HG03571 (cell line): ENCODE measurements around the gene TEX101.
"Not testable (repeated sequence)": the region's sequence is repeated elsewhere in the genome, so short reads cannot be mapped to it uniquely, and the experiment has no call there.

Experiments used
- ATAC-seq: cut with Tn5 transposase; IDR thresholded peaks from one replicate; pipeline ENCODE4 v1.9.1; 2021; ENCODE audit not compliant: unreplicated experiment

The TEX101 gene, protein sequence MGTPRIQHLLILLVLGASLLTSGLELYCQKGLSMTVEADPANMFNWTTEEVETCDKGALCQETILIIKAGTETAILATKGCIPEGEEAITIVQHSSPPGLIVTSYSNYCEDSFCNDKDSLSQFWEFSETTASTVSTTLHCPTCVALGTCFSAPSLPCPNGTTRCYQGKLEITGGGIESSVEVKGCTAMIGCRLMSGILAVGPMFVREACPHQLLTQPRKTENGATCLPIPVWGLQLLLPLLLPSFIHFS

DNA sequence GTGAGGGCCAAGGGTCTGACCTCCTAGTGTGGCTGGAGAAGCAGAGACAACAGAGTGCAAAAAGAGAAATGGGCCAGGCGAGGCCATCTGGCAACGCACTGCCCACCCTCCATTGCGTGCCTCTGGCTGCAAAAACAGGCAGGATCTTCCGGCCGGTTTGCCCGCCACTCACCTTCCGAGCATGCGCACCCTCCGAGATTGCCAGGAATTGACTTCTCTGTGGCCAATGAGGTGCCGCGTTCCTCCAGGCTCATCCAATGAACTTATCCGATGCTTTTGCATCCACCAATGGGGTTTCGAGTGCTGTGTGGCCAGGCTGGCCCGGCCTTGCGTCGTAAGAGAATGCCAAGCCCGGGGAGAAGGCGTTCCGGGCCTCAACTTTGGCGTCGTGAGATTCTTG lies at the start of gene TEX101:
Gene TEX101 (plus strand): TSS at position 337 of the 400 bp plus-strand sequence. CDS start 1,030 bp downstream, outside the sequence.
- no peak for ATAC-seq

DNA sequence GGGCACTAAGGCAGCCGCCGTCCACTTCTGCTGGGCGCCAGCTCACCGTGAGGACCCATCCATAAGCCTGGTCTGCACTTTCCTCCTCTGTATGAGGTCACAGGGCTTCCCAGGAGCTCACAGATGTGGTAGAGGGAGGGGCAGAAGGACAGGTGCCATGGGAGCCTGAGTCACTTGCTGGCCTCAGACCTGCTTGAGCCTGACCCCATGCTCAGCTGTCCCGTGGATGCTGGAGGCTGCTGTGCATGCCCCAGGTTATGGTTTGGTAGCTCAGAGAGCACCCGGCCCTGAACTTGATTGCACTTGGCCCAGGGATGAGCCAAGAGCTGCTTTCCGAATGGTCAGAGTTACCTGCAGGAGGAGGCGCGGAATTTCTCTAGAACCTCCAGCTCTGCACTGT lies 49.0 kb upstream of the TEX101 start:
- ATAC-seq, result not testable (repeated sequence)

DNA sequence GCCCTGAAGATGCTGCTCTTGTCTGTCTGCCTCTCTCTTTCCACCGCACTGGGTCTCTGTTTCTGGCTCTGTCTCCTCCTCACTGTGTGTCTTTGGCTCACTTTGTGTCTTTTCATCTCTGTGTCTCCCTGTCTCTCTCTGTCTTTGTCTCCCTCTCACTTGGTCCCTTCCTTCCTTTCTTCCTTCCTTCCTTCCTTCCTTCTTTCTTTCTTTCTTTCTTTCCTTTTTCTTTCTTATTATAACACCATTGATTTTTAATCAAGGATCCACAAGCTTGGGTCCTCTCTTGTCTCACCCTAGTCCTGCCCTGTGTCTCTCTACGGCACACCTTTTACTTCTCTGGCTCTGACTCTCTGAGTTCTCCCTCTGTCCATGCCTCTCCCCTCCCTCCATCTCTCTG lies 46.9 kb upstream of the TEX101 start:
- no peak for ATAC-seq

DNA sequence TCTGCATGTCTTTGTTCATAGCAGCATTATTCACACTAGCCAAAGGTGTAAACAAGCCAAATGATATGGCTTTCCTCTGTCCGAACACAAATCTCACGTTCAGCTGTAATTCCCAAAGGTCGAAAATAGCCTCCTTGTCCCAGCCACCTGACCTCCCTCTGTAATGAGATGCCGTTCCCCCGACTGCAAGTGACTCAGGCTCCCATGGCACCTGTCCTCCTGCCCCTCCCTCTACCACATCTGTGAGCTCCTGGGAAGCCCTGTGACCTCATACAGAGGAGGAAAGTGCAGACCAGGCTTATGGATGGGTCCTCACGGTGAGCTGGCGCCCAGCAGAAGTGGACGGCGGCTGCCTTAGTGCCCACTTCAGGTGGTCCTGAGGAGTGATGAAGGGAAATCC lies 45.8 kb upstream of the TEX101 start:
- ATAC-seq, result not testable (repeated sequence)

DNA sequence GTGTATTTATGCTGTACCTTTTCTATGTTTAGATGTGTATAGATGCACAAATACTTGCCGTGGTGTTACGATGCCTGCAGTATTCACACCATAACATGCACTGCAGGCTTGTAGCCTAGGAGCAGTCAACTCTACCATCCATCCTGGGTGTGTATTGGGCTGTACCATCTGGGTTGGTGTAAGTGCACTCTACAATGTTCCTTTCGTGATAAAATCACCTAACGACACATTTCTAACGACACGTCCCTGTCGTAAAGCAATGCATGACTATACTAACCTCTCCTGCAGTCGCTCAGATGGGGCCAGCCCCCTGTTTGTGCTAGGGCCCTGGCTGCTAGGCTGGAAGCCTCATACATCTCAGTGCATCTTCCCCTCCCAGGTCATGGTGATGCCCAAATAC lies 42.8 kb upstream of the TEX101 start:
- no peak for ATAC-seq

DNA sequence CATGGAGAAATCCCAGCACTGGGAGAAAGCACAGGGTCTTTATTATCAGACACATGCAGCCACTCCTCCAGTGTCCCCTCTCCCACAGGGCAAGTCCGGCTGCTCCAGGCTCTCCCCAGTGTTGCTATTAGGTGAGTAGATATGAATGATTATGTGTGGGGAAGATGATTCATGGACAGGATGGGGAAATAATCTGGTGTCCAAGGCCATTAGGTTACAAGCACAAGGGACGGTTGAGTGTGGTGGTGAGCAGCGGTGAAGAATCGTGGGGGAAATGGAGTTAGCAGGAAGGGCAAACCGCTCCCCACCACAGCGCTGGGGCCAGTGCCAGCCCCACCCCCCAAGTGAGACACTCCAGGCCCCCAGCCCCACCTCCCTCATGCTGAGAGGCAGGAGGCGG lies 42.2 kb upstream of the TEX101 start:
- ATAC-seq, result no peak

DNA sequence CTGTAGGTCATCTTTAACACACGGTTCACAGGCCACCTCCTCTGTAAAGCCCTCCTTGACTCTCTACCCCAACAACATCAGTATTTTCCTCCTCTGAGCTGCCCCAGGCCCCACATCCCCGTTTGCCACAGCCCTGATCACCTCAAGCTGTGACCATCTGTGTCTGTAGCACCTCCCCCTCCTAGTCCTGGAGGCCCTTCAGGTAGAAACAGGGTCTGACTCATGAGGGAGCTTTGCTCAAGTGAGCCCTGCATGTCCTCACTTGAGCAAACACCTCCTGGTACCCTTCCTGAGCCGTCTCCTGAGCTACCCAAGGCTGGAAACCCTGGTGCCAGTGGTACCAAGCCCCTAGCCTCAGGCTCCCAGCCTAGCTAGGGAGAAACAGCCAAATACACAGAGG lies 37.1 kb upstream of the TEX101 start:
- ATAC-seq, result not testable (repeated sequence)

DNA sequence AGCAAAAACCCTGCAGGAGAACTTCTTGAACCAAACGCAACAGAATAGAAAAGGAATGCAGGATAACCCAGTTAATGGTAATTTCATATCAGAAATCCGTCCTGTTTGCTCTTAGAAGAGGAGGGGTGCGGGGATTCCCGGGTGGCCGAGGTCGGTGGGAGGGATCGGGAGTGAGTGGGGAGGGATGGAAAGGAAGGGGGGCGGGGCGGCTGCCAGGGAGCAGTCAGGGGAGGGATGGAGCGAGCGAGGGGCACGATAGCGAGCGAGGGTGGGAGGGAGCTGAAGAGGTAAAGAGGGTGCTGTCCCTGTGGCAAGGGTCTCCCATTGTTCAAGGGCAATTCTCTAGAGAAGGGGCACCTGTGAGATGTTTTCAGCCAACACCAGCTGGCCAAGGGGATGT lies 34.7 kb upstream of the TEX101 start:
- ATAC-seq, result no peak

DNA sequence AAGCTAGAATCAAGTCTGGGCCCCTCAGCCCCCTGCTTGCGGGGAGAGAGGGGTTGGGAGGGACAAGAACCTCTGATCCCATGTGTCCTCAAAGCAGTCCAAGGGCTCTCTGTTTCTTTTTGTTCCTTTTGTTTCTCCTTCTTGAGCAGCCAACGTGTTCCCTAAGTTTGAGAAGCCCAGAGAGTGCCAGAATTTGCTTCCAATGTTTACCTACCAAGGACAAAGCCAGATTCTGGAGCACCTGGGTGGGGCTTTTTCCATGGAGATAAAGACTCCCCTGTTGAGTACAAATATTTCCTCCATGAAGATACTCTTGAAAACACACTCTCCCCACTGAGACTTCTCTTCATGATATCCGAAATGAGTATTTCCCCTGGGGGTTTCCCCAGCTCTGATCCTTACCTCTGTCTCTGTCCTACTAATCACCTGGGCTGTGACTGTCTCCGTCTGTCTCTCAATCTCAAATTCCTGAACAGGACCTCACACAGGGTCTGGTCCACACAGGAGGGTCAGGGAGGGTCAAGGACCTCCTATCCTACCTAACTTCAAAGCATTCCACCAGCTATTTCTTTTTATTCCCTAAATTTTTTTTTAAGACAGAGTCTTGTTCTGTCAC lies 33.8 kb upstream of the TEX101 start:
- ATAC-seq, result no peak

DNA sequence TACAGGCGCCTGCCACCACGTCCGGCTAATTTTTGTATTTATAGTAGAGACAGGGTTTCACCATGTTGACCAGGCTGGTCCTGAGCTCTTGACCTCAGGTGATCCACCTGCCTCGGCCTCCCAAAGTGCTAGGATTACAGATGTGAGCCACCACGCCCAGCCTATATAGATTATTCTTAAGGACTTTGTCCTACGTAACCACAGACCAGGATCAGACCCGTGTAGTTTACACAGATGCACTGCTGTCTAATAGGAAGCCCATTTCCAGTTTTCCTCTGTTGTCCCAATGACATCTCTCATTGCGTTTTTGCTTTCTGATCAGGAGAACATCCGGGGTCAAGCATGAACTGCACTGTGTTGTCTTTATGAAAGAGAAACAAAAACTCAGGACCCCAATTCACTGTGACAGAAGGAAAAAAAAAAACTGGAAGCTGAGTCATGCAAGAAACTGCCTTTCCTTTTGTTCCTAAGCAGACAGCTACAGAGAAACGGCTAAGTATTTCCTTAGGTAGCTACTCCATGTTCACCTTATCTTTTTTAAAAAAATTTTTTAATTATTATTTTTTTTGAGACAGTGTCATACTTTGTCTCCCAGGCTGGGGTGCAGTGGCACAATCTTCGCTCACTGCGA lies 32.0 kb upstream of the TEX101 start:
- ATAC-seq, result not testable (repeated sequence)

DNA sequence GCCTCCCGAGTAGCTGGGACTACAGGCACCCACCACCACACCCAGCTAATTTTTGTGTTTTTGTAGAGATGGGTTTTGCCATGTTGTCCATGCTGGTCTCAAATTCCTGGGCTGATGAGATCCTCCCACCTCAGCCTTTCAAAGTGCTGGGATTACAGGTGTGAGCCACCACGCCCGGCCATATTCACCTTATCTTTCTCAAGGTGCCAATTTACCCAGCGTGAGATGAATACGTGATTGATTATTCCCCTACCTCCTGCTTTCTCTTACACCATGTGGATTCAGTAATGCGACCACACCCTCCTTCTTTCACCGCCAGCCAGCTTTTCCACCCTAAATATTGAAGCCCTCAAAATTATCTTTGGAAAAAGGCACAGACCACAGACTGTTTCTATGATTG lies 31.4 kb upstream of the TEX101 start:
- not testable (repeated sequence) for ATAC-seq

DNA sequence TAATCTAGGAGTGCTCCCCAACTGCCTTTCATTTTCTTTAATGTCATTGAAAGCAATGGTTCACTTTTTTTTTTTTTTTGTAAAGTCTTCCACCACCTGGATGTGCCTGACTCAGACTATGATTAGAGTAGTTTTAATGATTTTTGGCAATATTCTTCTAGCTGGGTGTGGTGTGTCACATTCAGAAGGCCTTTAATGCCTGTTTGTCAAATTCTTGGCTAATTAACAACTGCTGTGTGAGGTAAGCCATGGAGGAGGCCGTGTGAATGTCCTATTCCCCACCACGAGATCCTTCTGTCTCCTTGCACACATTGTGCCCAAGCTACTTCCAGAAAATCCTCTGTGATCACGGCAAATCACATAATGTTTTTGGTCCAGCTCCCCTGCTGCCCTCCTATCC lies 30.9 kb upstream of the TEX101 start:
- not testable (repeated sequence) for ATAC-seq

DNA sequence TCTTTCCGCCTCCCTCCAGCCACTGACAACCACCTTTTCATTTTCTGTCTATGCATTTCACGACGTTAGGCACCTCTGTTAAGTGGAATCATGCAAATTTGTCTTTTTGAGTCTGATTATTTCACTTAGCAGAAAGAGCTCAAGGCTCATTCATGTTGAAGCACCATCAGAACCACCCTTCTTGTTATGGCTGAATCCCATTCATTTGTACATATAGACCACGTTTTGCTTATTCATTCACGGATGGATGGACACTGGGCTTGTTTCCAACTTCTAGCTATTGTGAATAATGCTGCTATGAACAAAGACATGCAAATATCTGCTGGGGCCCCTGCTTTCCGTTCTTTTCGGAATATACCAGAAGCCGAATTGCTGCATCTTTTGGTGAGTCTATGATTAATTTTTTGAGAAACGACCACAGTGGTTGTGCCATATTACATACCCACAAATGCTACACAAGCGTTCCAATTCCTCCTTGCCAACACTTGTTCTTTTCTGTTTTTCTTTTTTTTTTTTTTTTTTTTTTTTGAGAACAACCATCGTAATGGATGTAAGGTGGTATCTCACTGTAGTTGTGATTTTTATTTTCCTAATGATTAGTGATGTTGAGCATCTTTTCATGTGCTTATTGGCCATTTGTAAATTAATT lies 23.7 kb upstream of the TEX101 start:
- not testable (repeated sequence) for ATAC-seq

DNA sequence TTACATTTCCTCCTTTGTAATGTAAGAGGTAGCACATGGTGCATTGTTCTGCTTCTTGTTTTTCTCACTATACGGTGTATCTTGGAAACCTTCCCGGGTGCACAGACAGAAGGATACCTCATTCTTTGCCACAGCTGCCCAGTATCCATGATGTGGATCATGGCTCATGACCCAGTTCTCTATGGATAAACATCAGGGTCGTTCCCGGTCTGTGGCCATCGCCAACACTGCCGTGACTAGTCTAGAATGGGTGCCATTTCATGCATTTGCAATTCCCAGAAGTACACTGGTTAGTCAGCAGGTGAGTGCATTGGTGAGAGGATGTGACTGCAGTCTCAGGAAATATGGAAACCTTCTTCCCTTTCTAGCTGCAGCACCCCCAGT lies 23.1 kb upstream of the TEX101 start:
- not testable (repeated sequence) for ATAC-seq

DNA sequence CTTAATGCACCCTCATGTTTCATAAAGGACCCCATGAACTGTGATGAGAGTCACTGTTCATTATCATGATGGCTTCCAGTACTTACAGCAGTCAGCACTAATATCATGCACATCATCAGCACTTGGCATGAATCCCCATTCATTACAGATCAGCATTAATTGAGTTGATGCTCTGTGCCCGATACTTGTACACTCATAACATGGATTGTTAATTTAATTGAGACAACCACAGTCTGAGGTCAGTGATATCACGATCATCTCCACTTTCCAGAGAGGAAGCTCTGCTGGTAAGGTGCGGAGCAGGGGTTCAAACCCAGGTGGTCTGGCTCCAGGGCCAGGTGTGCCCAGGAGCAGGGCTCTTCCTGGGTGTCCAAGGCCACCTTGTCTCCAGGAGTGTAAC lies 21.2 kb upstream of the TEX101 start:
- ATAC-seq, result not testable (repeated sequence)

DNA sequence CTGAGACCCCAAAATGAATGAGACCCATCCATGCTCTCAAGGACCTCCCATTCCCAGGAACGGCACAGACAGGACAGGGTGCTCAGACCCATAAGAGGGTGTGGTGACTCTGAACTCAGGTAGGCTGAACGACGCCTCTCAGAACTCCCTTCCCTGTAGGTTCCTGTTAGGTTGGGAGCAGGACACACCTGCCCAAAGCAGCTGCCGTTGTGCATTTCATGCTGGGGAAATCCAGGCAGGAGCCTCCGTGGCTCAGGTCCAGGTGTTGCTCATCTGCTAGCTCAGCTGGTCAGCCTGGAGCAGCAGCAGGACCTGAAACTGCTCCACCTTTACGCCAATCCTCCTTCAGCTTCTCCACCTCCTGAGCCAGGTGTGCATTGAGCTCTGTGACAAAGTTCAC lies 19.1 kb upstream of the TEX101 start:
- no peak for ATAC-seq

DNA sequence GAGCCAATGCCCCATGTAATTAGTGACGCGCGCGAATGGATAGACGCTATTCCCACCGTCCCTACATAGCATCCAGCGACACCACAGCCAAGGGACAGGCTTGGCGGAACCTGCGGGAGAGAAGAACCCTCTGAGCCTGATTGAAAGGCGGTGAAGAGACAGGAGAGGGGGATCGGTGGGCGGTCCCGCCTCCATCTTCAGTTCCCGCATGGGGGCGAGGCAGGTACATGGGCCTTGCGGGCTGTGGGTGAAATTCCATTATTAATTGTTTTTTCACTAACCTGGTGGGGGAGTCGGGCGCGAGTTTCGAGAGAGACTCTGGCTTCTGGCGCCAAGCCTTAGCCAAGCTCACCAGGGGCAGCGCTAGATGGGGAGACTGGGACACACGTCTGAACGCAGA lies 8.4 kb upstream of the TEX101 start:
- ATAC-seq, result no peak

DNA sequence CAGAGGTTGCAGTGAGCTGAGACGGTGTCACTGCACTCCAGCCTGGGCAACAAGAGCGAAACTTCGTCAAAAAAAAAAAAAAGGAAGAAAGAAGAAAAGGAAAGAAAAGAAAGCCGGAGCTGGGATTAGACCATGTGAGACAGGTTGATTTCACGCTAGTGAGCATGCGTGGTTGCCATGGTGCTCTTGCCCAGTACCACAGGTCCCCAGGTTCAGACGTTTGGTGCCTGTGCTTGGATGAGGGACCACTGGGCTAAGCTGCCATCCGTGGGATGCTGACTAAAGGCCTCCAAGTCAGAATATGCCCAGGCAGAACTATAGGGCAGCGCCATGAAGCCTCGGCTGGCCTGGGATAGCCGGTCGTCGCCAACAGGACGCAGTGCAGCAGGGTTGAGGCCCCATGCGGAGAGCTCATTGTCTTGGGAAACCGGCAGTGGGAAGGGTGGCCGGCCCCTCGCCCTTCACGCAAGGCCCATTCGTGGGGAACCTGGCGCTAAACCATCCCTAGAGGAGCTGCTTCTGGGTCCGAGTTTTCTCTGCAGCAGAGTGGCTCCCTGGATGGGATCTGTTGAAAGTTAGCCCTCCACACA lies 7.2 kb upstream of the TEX101 start:
- ATAC-seq, result no peak

DNA sequence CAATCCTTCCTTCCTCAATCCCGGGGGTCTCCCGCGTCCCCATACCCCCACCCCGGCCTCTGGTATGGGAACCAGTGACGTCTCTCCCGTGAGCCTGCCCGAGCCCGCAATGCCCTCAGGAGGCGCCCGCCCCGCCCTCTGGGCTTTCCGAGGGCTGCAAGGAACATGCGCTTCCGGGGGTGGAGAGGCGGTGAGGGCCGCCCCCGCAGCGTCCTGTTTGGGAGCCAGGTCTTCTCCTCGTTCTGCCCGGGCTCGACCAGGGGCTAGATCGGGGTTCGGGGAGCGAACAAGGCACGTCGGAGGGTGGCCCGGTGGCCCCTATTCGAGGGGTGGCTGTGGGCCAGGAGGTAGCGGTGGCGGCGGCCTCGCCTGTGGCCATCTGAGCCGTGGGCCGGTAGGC lies 6.6 kb upstream of the TEX101 start:
- ATAC-seq, result no peak

DNA sequence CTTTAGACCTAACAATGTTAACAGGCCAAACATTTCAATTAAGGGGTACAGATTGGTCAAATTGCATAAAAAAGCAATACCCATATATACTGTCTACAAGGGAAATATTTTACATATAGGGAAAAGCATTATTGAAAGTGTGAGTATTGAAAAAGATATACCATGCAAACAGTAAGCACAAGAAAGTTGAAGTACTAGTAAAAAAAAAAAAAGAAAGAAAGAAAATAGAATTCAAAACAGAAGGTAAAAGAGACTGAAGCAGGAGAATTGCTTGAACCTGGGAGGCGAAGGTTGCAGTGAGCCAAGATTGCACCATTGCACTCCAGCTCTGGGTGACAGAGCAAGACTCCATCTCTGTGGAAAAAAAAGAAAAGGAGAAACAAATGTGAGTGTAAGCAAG lies 5.3 kb upstream of the TEX101 start:
- no peak for ATAC-seq

DNA sequence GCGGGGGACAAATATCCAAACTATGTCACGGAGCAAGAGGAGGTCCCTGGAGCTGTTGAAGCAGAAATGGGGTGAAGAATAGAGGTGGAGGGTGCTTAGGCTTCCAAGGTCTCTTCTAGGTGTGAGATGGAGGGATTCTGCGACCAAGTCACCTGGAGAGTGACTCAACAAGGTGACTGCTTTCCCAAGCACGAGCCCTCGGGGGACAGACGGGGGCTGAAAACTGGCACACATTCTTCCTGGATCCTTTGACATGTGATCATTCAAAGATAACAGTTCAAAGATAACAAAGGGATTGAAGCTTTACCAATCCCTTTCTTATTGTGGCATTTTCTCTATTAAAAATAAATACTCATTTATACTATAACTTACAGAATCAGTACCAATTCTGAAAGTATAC lies 2.2 kb upstream of the TEX101 start:
- ATAC-seq, result no peak
